OCI-LY1 (cell line): ENCODE results near the gene ACKR3.

Experiments
- H2AFZ ChIP-seq: fragments of 200-600 bp; sonication (generic), shearing (Covaris generic); 2 replicates; pipeline ENCODE4 v1.6.0; 2014; ENCODE audit warnings: antibody characterized with exemption, mild to moderate bottlenecking, low read length
- H3F3A ChIP-seq: fragments of 200-600 bp; sonication (generic), shearing (Covaris generic); 2 replicates; pipeline ENCODE4 v1.6.0; 2014; ENCODE audit warnings: mild to moderate bottlenecking, antibody characterized with exemption, low read length, moderate library complexity; ENCODE audit not compliant: insufficient read depth
- H3K27ac ChIP-seq: fragments of 200-600 bp; sonication (generic); 2 replicates; pipeline ENCODE4 v1.5.1; 2014; ENCODE audit warnings: low read length, mixed run types, mild to moderate bottlenecking, low read depth; ENCODE audit not compliant: poor library complexity, severe bottlenecking
- H3K27me3 ChIP-seq: fragments of 200-600 bp; sonication (generic); 2 replicates; pipeline ENCODE4 v1.6.0; 2014; ENCODE audit warnings: antibody characterized with exemption, mild to moderate bottlenecking, low read length, moderate library complexity; ENCODE audit not compliant: insufficient read depth
- H3K36me3 ChIP-seq: fragments of 200-600 bp; sonication (generic); 2 replicates; pipeline ENCODE4 v1.6.1; 2014; ENCODE audit warnings: mild to moderate bottlenecking, antibody characterized with exemption, low read length, moderate library complexity, mixed read lengths; ENCODE audit not compliant: insufficient read depth
- H3K4me1 ChIP-seq: fragments of 200-600 bp; sonication (generic); 2 replicates; pipeline ENCODE4 v1.5.1; 2014; ENCODE audit warnings: mild to moderate bottlenecking, low read length, moderate library complexity; ENCODE audit not compliant: insufficient read depth, severe bottlenecking
- H3K4me2 ChIP-seq: fragments of 200-600 bp; sonication (generic), shearing (Covaris generic); 2 replicates; pipeline ENCODE4 v1.6.1; 2014; ENCODE audit warnings: low read length
- H3K4me3 ChIP-seq: fragments of 200-600 bp; sonication (generic); 2 replicates; pipeline ENCODE4 v1.5.1; 2014; ENCODE audit warnings: low read length, low read depth, mild to moderate bottlenecking, mixed read lengths; ENCODE audit not compliant: poor library complexity, severe bottlenecking
- H3K79me2 ChIP-seq: fragments of 200-600 bp; shearing (Covaris generic); 2 replicates; pipeline ENCODE4 v1.6.1; 2016; ENCODE audit warnings: mixed run types, low read length, mixed read lengths; ENCODE audit not compliant: insufficient read depth
- H3K9ac ChIP-seq: fragments of 200-600 bp; sonication (generic), shearing (Covaris generic); 2 replicates; pipeline ENCODE4 v1.6.1; 2014; ENCODE audit warnings: mild to moderate bottlenecking, low read length, mixed read lengths
- H3K9me2 ChIP-seq: fragments of 200-600 bp; sonication (generic), shearing (Covaris generic); 2 replicates; pipeline ENCODE4 v1.6.1; 2014; ENCODE audit warnings: low read depth, mild to moderate bottlenecking, low read length, mixed read lengths
- H3K9me3 ChIP-seq: fragments of 200-600 bp; shearing (Covaris generic); 2 replicates; pipeline ENCODE4 v1.6.1; 2014; ENCODE audit warnings: low read length, mixed read lengths
- H4K20me1 ChIP-seq: fragments of 200-600 bp; sonication (generic), shearing (Covaris generic); 2 replicates; pipeline ENCODE4 v1.6.0; 2016; ENCODE audit warnings: mild to moderate bottlenecking, low read length; ENCODE audit not compliant: insufficient read depth
- EZH2 ChIP-seq: fragments of 200-600 bp; sonication (generic), shearing (Covaris generic); IDR thresholded peaks from 2 replicates; pipeline ENCODE4 v1.8.0; 2017; ENCODE audit warnings: borderline replicate concordance, mixed run types, mild to moderate bottlenecking, antibody characterized with exemption, low read length, moderate library complexity, mixed read lengths
- TF ChIP-seq, protein P1 (sequence below): fragments of 200-600 bp; sonication (generic), shearing (Covaris generic); IDR thresholded peaks from 2 replicates; pipeline ENCODE4 v1.5.1; 2017; ENCODE audit warnings: mild to moderate bottlenecking, antibody characterized with exemption, low read length, moderate library complexity, mixed read lengths

The ACKR3 gene

DNA sequence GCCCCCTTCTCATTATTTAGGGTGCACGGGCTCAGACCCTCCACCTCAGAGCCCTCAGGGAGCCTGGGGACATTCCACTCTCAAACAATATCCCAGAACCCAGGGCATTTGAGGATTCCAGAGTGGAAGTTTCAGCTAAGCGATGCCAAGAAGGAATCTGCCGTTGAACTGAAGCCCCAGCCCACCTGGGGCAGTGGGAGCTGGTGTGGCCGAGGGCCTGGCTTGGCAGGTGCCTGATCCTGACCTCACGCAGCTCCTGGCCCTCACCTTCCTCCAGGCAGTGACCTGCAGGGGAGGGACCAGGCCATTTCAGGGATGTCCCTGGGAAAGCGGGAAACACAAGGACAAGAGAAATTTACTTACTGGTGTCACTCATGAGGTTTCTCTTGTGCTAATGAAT is 58.2 kb downstream of the ACKR3 start:
- Histone ChIP-seq H3K4me3 (no peak overlapping the region), H3K27me3 (peaks cover 4% of the 10 kb centered on the region; the same call in 1 of the 2 replicates), H3K9ac (no peak overlapping the region), H3K36me3 (no peaks in the 10 kb centered on the region), H3K4me1 (no peaks in the 10 kb centered on the region), H2AFZ (no peak overlapping the region), H3K27ac (no peak overlapping the region), H3K4me2 (no peak overlapping the region), H3K9me3 (no peaks in the 10 kb centered on the region), H3F3A (no peaks in the 10 kb centered on the region), H3K9me2 (no peaks in the 10 kb centered on the region), H3K79me2 (no peaks in the 10 kb centered on the region), H4K20me1 (no peaks in the 10 kb centered on the region)
- no peak for TF ChIP-seq EZH2
- TF ChIP-seq, protein P1, sequence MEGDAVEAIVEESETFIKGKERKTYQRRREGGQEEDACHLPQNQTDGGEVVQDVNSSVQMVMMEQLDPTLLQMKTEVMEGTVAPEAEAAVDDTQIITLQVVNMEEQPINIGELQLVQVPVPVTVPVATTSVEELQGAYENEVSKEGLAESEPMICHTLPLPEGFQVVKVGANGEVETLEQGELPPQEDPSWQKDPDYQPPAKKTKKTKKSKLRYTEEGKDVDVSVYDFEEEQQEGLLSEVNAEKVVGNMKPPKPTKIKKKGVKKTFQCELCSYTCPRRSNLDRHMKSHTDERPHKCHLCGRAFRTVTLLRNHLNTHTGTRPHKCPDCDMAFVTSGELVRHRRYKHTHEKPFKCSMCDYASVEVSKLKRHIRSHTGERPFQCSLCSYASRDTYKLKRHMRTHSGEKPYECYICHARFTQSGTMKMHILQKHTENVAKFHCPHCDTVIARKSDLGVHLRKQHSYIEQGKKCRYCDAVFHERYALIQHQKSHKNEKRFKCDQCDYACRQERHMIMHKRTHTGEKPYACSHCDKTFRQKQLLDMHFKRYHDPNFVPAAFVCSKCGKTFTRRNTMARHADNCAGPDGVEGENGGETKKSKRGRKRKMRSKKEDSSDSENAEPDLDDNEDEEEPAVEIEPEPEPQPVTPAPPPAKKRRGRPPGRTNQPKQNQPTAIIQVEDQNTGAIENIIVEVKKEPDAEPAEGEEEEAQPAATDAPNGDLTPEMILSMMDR = no peak

DNA sequence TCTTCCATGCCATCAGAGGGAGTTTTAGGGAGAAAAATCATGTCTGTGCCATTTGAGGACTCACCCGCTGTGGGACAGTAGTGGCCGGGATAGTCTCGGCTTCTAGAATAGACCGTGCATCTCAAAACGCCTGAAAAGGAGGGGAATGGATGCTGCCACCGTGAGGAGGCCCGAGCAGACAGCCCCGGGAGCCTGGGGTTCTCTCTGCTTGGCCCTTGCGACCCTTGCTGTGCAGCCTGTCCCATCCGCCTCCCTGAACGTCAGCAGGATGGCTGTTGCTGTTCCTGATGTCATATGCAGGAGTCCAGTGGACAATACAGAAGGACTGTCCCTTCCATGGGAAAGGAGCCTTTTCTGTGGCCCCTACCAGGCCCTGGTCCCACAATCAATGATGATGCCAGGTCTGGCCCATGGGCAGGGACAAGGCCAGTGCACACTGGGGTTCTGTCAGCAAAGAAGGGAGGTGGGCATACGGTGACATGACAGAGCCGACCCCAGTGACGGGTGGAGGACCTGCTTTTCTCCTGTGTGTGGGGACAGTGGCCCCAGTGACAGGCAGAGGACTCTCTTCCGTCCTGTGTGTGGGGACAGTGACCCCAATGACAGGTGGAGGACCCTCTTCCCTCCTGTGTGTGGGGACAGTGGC is 58.8 kb downstream of the ACKR3 start:
- H3K9ac ChIP-seq = no peak overlapping the region
- H3K9me2 ChIP-seq = no peaks in the 10 kb centered on the region
- H3K9me3 ChIP-seq = no peaks in the 10 kb centered on the region
- H2AFZ ChIP-seq = no peak overlapping the region
- H3K27ac ChIP-seq = no peak overlapping the region
- TF ChIP-seq, protein P1 = no peak
- TF ChIP-seq EZH2 = no peak
- no peaks in the 10 kb centered on the region for H3K4me1 ChIP-seq
- H4K20me1 ChIP-seq = no peaks in the 10 kb centered on the region
- no peaks in the 10 kb centered on the region for H3F3A ChIP-seq
- no peaks in the 10 kb centered on the region for H3K79me2 ChIP-seq
- no peak overlapping the region for H3K4me3 ChIP-seq
- H3K27me3 ChIP-seq = peaks cover 4% of the 10 kb centered on the region; the same call in 1 of the 2 replicates
- no peaks in the 10 kb centered on the region for H3K36me3 ChIP-seq
- H3K4me2 ChIP-seq = no peak overlapping the region

DNA sequence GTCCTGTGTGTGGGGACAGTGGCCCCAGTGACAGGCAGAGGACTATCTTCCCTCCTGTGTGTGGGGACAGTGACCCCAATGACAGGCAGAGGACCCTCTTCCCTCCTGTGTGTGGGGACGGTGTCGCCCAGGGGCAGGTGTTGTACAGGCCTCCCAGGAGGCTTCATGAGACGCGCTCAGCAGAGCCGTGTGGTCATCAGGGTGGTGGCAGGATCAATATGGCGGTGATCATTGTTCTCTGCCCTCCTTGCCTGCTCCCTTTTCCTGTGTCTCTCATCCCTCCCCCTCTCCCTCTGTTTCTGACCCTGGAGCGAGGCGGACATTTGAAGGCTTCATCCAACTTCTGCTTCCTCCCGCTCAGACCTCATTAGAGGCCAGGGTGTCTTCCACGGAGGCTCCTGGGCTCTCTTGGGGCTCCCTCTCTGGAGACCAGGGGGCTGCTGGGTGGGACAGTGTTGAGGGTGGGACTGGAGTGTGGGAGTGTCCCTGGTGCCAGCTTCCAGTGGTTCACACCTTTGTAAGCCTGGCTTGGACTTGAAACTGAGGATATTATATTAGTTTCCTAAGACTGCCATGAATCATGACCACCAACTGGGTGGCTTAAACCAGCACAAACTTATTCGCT is 59.5 kb downstream of the ACKR3 start:
- H3K4me1 ChIP-seq = no peaks in the 10 kb centered on the region
- no peak overlapping the region for H3K9ac ChIP-seq
- no peak overlapping the region for H3K4me2 ChIP-seq
- H3K79me2 ChIP-seq = no peaks in the 10 kb centered on the region
- no peak overlapping the region for H3K27ac ChIP-seq
- H3F3A ChIP-seq = no peaks in the 10 kb centered on the region
- H3K4me3 ChIP-seq = no peak overlapping the region
- H3K9me2 ChIP-seq = no peaks in the 10 kb centered on the region
- no peaks in the 10 kb centered on the region for H3K36me3 ChIP-seq
- peaks cover 4% of the 10 kb centered on the region; the same call in 1 of the 2 replicates for H3K27me3 ChIP-seq
- no peak overlapping the region for H2AFZ ChIP-seq
- TF ChIP-seq, protein P1 = no peak
- no peak for TF ChIP-seq EZH2
- no peaks in the 10 kb centered on the region for H4K20me1 ChIP-seq
- no peaks in the 10 kb centered on the region for H3K9me3 ChIP-seq
